Measurements from ENCODE around the gene JUP.

GRCh38 chr17:41771389-41772206 is 14.9 kb downstream of the JUP start:
- TF ChIP-seq, protein P1, sequence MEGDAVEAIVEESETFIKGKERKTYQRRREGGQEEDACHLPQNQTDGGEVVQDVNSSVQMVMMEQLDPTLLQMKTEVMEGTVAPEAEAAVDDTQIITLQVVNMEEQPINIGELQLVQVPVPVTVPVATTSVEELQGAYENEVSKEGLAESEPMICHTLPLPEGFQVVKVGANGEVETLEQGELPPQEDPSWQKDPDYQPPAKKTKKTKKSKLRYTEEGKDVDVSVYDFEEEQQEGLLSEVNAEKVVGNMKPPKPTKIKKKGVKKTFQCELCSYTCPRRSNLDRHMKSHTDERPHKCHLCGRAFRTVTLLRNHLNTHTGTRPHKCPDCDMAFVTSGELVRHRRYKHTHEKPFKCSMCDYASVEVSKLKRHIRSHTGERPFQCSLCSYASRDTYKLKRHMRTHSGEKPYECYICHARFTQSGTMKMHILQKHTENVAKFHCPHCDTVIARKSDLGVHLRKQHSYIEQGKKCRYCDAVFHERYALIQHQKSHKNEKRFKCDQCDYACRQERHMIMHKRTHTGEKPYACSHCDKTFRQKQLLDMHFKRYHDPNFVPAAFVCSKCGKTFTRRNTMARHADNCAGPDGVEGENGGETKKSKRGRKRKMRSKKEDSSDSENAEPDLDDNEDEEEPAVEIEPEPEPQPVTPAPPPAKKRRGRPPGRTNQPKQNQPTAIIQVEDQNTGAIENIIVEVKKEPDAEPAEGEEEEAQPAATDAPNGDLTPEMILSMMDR (IDR thresholded peaks at IDR 0.05) = no peak
- TF ChIP-seq POLR2A (IDR thresholded peaks at IDR 0.05) (no peak), EP300 (IDR thresholded peaks at IDR 0.05) (no peak), POLR2AphosphoS5 (IDR thresholded peaks at IDR 0.05) (no peak)
